CD1c-positive myeloid dendritic cell (primary cell): ENCODE data around the gene KEAP1.
"Not testable (repeated sequence)": the region's sequence is repeated elsewhere in the genome, so short reads cannot be mapped to it uniquely, and the experiment has no call there.

ENCODE experiments used
- DNase-seq: peaks from one replicate; pipeline ENCODE4 v3.0.0-alpha.2; 2016; ENCODE audit errors: extremely low spot score

KEAP1 gene

DNA sequence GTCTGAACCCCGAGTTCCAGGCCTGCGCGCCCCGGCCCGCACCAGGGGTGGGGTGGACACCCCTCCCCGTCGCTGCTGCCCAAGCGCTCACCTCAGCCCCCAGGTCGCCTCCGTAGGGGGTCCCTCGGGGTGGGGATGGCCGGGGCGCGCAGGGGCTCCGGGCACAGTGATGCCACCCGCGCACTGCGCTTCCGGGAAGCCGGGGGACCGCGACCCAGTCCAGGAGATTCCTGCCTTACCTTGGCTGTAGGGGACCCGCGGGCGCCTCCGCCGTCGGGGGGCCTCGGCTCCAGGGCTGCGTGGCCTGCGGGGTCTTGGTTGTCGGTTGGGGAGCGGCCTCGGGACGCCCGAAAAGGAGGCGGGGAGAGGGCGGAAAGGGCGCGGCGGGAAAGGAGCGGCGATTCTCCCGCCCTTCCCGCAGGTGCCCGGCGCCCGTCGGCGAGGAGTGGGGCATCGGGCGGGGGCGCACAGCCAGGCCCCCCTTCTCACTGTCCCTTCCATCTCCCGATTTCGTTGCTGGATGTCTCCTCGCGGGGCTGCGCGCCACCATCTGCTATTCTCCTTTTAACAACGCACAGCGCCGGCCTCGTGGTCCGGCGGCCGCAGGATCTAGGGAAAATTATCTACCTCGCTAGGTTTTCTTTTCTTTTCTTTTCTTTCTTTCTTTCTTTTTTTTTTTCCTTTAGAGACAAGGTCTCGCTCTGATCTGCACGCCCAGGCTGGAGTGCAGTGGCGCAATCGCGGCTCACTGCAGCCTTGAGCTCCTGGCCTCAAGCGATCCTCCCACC, at the start of gene KEAP1:
Gene KEAP1 (minus strand): TSS at position 355 of the 788 bp plus-strand sequence. CDS start 3,323 bp downstream, outside the sequence.
- DNase-seq, result no peak

DNA sequence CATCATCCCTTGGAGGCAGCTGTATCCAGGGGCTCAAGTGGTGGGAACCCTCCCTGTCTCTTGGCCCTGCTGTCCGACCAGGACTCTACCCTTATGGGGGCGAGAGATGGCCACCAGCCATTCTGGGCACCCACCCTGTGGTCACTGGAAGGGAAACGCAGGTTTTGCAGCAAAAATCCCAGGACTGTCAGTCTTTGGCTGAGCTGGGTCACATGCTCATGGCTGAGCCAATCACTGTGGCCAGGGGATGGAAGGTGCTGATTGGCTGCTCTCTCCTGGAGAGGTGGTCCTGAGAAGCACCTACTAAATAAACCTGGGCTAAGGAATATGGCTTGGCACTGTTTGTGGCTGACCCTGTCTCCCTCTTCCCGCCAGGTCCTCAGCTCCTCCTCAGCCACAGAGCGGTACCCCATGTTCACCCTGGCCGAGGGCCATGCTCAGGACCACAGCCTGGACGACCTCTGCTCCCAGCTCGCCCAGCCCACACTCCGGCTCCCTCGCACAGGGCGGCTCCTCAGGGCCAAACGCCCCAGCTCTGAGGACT, 49.4 kb upstream of the KEAP1 start:
- no peak for DNase-seq

DNA sequence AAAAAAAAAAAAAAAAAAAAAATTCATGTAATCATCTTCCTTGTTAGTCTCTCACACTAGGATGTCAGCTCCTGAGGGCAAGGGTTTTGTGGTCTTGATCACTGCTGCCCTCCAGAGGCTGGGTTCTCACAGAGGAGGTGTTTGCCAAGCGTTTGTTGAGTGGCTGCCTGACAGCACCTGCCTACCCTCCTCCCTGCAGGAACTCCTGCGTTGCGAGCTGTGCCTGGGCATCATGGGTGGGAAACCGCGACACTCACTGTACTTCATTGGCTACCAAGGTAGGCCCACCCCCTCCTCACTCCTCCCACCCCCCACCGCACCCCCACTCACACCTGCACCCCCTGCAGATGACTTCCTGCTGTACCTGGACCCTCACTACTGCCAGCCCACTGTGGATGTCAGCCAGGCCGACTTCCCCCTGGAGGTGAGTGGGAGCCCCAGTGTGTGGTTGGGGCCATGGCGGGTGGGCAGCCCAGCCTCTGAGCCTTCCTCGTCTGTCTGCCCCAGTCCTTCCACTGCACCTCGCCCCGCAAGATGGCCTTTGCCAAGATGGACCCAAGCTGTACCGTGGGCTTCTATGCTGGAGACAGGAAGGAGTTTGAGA, 48.6 kb upstream of the KEAP1 start:
- peak; percentile 40 for DNase-seq

DNA sequence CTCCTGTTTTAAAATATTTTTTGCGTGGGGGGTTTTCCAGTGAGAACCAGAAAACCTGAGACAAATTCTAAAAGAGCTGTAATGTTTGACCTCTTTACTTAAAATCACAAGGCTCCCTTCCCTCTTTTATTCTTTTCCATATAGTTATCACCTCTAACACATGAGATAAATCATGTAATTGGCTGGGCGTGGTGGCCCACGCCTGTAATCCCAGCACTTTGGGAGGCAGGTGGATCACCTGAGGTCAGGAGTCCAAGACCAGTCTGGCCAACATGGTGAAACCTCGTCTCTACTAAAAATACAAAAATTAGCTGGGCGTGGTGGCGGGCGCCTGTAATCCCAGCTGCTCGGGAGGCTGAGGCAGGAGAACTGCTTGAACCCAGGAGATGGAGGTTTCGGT, 47.9 kb upstream of the KEAP1 start:
- DNase-seq, result not testable (repeated sequence)

DNA sequence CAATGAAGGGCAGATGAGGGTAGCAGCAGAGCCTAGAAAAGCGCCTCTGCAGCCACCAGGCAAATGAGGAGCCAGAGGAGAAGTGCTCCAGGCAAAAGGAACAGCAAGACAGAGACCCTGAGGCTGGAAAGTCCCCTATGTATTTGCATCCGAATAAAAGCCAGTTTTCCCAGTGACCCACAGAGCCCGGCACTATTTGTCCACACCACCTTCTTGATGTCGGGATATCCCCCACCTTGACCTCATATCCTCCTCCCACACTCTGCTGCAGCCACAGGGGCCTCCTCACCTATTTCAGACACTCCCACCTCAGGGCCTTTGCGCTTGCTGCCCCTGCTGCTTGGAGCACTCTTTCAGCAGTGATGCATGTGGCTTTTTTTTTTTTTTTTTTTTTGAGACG, 47.2 kb upstream of the KEAP1 start:
- DNase-seq, result no peak

DNA sequence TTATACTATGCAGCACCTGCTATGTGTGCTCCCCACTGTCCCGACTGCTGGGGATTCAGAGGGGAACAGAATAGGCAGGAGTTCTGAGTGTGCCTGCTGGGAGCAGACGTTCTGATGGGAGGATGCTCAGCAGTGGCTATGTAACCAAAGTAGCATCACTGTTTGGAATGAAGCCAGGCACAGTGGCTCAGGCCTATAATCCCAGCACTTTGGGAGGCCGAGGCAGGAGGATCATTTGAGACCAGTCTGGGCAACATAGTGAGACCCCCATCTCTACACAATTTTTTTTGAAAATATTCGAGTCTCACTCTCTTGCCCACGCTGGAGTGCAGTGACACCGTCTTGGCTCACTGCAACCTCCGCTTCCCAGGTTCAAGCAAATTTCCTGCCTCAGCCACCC, 46.6 kb upstream of the KEAP1 start:
- no peak for DNase-seq

DNA sequence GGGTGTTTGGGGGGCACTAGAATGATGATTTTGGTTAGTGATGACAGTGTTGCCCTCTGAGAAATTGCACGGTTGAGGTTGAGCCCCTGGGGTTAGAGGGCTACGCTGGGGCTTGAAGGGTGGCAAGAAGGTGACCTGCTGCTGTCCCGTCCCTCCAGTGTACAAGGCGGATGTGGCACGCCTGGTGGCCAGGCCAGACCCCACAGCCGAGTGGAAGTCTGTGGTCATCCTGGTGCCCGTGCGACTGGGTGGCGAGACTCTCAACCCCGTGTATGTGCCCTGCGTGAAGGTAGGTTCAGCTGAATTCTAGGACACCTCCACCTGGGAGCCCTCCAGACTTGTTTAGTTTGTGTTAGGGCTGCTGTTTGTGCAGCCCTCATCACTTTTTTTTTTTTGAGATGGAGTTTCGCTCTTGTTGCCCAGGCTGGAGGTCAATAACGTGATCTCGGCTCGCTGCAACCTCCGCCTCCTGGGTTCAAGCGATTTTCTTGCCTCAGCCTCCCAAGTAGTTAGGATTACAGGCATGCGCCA, 45.7 kb upstream of the KEAP1 start:
- DNase-seq, result no peak

DNA sequence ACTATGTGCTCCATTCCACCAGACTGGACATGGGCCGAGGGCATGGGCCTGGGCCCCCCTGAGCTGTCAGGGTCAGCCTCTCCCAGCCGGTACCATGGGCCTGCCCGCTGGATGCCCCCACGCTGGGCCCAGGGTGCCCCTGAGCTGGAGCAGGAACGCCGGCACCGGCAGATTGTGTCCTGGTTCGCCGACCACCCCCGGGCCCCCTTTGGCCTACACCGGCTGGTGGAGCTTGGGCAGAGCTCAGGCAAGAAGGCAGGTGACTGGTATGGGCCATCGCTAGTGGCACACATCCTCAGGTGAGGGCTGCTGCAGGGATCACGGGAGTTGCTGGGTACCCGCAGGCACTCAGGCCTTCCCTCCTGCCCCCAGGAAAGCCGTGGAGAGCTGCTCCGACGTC, 43.7 kb upstream of the KEAP1 start:
- no peak for DNase-seq

DNA sequence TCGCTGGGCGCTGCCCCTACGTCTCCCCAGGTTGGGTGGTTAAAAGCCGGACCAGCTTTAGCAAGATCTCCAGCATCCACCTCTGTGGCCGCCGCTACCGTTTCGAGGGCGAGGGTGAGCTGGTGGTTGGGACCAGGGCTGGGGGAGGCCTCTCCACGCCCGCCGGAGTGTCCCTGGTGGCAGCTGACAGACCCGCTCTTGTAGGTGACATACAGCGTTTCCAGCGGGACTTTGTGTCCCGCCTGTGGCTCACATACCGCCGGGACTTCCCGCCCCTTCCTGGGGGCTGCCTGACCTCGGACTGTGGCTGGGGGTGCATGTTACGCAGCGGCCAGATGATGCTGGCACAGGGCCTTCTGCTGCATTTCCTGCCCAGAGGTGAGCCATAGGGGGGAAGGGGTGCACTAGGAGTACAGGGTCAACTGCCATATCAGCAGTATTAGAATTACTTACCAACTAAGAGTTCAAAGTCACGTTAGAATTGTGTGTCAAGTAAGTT, 41.6 kb upstream of the KEAP1 start:
- DNase-seq, result no peak

DNA sequence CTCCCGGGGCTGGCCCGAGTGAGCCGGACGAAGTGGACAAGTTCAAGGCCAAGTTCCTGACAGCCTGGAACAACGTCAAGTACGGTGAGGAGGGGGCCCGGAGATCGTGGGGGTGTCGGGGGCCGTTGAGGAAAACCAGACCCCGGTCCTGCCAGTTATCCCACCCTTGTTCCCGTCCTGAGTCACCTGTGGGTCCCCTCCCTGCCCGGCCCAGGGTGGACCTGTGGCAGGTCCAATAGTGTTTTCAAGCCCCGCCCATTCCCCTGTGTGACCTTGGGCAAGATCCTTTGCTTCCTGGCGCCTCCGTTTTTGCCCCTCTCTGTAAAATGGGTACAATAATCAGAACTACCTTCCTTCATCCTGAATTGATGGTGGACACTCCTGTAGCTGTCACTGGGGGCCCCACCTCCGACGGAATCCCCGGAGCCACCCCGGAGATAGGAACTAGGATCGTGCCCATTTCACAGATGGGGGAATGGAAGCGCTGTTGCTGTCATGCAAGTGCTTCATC, 41.1 kb upstream of the KEAP1 start:
- DNase-seq, result no peak

DNA sequence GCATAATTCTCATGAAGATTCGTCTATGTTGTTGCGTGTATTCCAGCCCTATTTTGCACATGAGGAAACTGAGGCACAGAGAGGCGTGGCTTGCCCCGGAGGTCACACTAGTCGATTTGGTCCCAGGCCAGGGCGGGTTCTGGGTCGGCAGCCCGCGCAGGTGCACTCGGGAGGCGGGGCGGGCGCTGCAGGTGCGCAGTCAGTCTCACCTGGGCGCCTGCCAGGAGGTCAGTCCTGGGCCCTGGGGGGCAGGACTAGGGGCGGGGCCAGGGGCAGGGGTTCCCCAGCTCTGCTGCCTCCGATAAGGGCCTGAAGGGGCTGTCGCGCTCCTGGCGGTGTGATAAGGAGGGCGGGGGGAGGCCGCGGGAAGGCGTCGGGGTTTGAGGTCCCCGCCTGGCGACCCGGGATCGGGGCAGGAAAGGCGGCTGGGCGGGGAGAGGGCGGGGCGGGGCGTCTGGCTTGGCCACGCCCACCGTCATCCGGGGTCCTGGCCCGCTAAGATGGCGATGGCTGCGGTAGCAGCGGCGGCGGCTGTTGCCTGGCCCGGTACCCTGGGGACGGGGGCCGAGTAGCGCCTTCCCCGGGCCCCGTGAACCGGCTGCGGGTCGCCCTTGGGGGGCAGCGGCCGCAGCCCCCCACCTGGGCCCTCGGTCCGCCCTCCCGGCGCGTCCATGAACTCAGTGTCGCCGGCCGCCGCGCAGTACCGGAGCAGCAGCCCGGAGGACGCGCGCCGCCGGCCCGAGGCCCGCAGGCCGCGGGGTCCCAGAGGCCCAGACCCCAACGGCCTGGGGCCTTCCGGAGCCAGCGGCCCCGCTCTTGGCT, 40.5 kb upstream of the KEAP1 start, which contains the start of gene ATG4D:
Gene ATG4D (plus strand): TSS at position 485 of the 822 bp plus-strand sequence. CDS start 187 bp downstream, at position 672.
- peak; percentile 84 for DNase-seq

DNA sequence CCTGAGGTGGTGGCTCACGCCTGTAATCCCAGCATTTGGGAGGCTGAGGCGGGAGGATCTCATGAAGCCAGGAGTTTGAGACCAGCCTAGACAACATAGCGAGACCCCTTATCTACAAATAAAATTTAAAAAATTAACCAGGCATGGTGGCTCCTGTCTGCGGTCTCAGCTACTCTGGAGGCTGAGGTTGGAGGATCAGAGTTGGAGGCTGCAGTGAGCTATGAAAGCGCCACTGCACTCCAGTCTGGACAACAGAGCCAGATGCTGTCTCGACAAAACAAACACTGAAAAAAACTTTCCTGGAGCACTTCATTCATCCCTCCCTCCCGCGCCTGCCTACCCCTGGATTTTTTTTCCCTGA, 39.9 kb upstream of the KEAP1 start:
- DNase-seq, result no peak

DNA sequence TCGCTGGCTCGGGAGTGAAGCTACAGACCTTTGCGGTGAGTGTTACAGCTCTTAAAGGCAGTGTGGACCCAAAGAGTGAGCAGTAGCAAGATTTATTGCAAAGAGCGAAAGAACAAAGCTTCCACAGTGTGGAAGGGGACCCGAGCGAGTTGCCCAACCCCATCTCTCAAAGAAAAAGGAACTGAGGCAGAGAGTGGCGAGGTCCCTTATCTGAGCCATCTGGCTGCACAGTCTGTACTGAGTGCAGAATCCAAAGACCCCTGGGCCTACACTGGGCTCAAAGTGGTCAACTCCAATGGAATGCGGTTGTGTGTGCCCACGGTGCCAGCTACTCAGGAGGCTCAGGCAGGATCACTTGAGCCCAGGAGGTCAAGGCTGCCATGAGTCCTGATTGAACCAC, 35.9 kb upstream of the KEAP1 start:
- DNase-seq, result peak; percentile 46

DNA sequence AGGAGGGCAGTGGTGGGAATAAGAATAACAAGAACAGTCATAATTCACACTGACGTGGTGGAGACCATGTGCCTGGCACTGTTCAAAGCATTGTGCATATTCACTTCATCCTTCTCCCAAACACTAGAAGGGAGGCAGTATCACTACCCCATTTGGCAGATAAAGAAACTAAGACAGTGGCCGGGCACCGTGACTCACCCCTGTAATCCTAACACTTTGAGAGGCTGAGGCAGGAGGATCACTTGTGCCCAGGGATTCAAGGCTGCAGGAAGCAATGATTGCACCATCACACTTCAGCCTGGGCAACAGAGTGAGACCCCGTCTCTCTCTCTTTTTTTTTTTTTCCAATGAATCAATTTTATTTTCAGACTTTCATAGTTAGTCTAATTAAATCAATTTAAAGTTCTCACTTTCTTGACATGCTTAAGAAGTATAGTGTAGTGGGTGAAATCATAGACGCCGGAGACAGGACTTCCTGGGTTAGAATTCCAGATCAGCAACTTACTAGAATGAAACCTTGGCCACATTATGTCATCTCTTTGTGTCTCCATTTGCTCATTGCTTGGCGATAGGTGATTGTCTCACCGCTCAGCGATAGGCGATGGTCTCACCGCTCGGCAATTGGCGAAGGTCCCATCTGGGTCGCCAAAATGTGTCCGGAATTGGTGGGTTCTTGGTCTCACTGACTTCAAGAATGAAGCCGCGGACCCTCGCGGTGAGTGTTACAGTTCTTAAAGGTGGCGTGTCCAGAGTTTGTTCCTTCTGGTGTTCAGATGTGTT, 35.2 kb upstream of the KEAP1 start:
- peak; percentile 55 for DNase-seq

DNA sequence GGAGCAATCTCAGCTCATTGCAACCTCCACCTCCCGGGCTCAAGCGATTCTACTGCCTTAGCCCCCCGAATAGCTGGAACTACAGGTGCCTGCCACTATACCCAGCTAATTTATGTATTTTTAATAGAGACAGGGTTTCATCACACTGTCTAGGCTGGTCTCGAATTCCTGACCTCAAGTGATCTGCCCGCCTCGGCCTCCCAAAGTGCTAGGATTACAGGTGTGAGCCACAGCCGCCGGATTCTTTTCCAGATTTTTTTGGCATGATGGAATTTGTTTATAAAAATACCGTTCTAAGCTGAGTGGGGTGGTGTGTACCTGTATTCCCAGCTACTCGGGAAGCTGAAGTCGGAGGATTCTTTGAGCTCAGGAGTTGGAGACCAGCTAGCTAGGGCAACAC, 34.5 kb upstream of the KEAP1 start:
- DNase-seq, result no peak

DNA sequence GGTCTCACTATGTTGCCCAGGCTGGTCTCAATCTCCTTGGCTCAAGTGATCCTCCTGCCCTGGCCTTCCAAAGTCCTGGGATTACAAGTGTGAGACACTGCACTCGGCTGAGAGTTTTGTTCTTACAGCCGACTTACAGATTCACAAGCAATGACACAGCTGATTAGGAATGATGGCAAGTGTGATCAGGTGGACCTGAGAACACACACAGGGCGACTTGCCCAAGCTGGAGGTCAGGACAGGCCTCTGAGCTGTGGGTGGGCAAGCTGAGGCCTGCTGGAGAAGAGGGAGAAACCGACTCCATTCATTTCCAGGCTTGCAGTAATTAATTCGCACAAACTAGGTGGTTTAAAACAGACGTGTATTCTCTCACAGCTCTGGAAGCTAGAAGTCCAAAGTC, 32.5 kb upstream of the KEAP1 start:
- DNase-seq, result no peak

DNA sequence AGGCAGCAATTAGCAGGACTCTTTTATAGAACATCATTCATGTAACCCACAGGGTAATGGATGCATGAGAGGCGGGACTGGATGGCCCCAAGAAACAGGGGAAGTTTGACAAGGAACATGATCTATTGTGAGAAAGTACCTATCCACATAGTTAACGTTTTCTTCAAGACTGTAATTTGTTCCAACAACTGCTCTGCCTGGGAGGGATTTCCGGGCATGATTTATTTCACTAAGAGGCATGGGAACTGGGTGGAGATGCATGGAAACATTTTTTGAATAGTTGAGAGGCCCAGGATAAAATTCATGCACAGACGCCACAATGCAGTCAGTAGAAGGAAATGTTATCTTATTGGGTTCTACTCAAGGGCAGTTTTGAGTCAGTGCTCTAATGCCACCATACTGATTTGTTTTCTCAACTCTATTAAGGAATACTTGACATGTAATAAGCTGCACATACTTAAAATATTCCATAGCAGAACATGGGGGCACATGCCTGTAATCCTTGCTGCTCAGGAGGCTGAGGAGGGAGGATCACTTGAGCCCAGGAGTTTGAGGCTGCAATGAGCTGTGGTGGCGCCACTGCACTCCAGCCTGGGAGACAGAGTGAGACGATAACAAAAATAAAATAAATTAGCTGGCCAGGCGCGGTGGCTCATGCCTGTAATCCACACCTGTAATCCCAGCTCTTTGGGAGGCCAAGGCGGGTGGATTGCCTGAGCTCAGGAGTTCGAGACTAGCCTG, 30.7 kb upstream of the KEAP1 start:
- no peak for DNase-seq

DNA sequence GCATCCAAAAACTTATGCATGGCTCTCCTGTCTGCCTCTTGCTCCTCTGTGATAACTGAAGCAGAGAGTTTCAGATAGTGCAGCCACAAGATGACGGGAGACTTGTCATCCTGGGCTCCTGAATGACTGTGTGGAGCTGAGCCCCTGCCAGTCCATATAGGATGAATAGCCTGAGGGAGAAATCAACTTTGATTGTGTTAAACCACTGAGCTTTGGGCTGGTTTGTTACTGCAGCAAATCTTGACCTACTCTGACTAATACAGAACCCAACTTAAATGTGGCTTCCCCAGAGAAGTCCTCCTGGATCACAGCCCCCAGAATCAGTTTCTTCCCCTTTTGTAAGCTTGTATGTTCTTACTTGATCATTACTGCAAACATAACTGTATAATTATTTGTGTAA, 29.3 kb upstream of the KEAP1 start:
- no peak for DNase-seq

DNA sequence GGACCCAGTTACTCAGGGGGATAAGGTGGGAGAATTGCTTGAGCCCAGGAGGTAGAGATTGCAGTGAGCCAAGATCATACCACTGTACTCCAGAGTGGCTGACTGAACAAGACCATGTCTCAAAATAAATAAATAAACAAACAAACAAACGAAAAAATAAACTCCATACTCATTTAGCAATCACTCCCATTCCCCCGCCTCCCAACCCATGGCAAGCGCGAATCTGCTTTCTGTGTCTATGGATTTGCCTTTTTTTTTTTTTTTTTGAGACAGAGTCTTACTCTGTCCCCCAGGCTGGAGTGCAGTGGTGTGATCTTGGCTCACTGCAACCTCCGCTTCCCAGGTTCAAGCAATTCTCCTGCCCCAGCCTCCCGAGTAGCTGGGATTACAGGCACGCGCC, 23.7 kb upstream of the KEAP1 start:
- not testable (repeated sequence) for DNase-seq

DNA sequence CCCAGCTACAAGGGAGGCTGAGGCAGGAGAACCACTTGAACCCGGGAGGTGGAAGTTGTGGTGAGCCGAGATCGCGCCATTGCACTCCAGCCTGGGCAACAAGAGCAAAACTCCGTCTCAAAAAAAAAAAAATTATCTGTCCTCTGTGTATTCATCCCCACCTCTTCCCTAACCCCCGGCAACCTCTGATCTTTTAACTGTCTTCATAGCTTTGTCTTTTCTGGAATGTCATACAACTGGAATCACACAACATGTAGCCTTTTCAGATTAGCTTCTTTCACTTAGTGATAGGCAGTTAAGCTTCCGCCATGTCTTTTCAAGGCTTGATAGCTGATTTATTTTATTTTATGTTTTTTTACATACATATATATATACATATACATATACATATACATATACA, 22.5 kb upstream of the KEAP1 start:
- no peak for DNase-seq
